C4-2B (cell line): ENCODE data around the gene CIT.

Experiments
- H3K27ac ChIP-seq: fragments of 450-650 bp; 2 replicates; pipeline ENCODE4 v1.5.1; 2017
- CTCF ChIP-seq: fragments of 450-650 bp; conservative IDR thresholded peaks from 2 replicates; pipeline ENCODE4 v1.5.1; 2017; ENCODE audit warnings: mild to moderate bottlenecking
- ZFX ChIP-seq: fragments of 450-650 bp; IDR thresholded peaks from 2 replicates; pipeline ENCODE4 v1.6.1; 2017

CIT gene

DNA sequence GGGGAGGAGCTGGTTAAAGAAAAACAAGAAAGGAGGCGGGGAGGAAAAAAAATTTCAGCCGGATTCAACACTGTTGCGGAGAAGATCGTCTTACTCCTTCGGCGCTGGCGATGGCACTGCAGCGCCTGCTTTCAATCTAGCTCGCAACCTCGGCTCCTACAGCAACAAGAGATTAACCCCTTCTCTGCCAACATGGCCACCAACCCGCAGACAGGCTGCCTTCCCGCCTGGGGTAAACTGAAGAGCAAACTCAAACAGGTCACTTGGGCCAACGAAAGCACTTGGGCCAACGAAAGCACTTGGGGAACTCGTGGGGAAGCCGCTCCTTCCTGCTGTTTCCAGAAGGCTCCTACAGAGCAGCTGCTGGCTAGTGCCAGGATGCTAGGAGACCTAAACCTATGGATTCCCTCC is 73.7 kb downstream of the CIT start:
- TF ChIP-seq ZFX (no peak), CTCF (no peak)

GRCh38 chr12:119802472-119802871 is 74.6 kb downstream of the CIT start:
- no peak overlapping the region for H3K27ac ChIP-seq
- TF ChIP-seq CTCF, result no peak
- no peak for TF ChIP-seq ZFX

More for the DNA sequence above, 73.7 kb downstream of the CIT start:
- no peak overlapping the region for H3K27ac ChIP-seq

DNA sequence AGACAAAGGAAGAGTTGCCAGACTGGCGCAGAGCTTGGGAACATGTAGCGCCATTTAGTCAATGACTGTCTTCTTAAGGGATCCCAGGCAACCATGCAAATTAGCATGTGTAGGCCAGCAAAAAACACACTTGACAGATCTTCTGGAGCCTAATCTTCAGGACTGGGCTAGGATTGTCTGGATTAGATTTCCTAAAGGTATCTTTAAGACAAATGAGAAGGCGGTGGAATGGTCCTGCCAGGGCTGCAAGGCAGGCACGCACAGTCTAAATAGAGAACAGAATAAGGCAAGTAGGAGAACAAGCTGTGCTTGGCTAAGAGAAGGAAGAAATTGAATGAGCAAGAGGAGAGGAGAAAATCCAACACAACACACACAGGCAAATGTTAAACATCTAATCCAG is 80.0 kb downstream of the CIT start:
- TF ChIP-seq CTCF, result no peak
- TF ChIP-seq ZFX, result no peak

GRCh38 chr12:119796292-119796691 is 80.8 kb downstream of the CIT start:
- TF ChIP-seq ZFX (no peak), CTCF (no peak)
- no peak overlapping the region for H3K27ac ChIP-seq

More for the DNA sequence above, 80.0 kb downstream of the CIT start:
- no peak overlapping the region for H3K27ac ChIP-seq

- H3K27ac ChIP-seq, result no peak overlapping the region
- TF ChIP-seq ZFX (no peak), CTCF (no peak)
Observed at GRCh38 chr12:119791453-119791852, 85.7 kb downstream of the CIT start.

DNA sequence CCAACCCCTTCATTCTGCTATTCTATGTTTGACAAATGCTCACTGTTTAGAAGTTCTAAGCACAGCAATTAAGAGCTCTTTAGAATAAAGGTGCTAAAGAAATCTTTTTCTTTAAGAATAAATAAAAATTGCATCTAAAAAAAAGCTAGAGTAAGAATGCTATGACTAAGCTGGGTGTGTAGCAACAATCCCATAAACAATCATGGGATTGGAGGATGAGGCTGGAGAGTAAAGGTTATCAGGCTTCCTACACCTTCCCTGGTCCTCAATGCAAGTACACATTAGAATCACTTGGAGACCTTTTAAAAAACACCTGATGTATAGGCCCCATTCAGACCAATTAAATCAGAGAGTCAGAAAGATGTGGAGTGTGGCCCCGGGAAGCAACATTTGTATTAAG is 88.3 kb downstream of the CIT start:
- H3K27ac ChIP-seq, result no peak overlapping the region
- TF ChIP-seq ZFX (no peak), CTCF (no peak)

- no peak for TF ChIP-seq ZFX
- TF ChIP-seq CTCF, result no peak
- H3K27ac ChIP-seq, result no peak overlapping the region
Observed at GRCh38 chr12:119786539-119786938, 90.6 kb downstream of the CIT start.
